ENCODE measurements around the gene SMURF2. TPM values are rescaled to one million over a fixed set of nuclear protein-coding genes. Genes with fewer than 3 reads are reported as not detected.
A peak's percentile ranks its signal among the peaks of the same experiment; 100 is the strongest.

The SMURF2 gene
- polyA plus RNA-seq, 2 of the 4 experiments (the other 2 are of a cell fraction), result 16.7 to 26.3 TPM

- FAIRE-seq, result no peak
These were observed 110.6 kb downstream of the SMURF2 start for GRCh38 chr17:64551461-64551860.

DNA sequence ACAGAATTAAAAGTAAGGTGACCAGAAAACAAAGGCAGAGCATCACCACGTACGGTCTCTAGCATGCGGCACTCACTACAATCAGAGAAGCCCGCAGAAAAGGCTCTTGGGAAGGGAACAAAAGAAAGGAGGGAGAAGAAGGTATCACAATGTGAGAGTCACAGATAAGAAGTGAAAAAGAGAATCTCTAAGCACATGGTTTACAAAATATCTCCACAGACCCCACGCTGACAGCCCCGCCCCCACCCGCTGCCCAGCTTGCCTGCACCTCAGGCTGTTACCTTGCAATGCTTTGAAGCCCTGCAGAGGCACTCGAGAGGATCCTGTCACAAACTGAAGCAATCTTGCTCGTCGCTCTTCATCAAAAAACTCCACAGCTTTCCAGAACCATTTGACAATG lies 114.8 kb downstream of the SMURF2 start:
- CTCF ChIA-PET, result interaction anchor here (0.7 to 2.1 kb wide), 11 partner anchors 10 to 190 kb away, joined by 3 to 11 read pairs (median 4); no protein-coding TSS in a partner anchor
- POLR2A ChIA-PET, result interaction anchor here (0.7 kb wide), 1 partner anchor 192 kb away, joined by 3 read pairs; no protein-coding TSS in a partner anchor
- FAIRE-seq, result no peak

More at GRCh38 chr17:64551461-64551860, 110.6 kb downstream of the SMURF2 start:
- Histone ChIP-seq H3K27ac (no peak overlapping the region), H3K4me1 (no peaks in the 10 kb centered on the region), H3K4me2 (no peak overlapping the region), H3K4me3 (no peak overlapping the region), H3K9me3 (no peaks in the 10 kb centered on the region)
- CTCF ChIA-PET, result no interaction called here
- TF ChIP-seq PBX3 (IDR thresholded peaks at IDR 0.05) (no peak), MAX (IDR thresholded peaks at IDR 0.05) (no peak), NFE2L2 (conservative IDR thresholded peaks at IDR 0.05; ENCODE audit: low read length) (no peak), JUN (IDR thresholded peaks at IDR 0.05) (no peak), BCL3 (IDR thresholded peaks at IDR 0.05) (no peak), BHLHE40 (IDR thresholded peaks at IDR 0.05; ENCODE audit: low read depth, low read length) (no peak), MAZ (IDR thresholded peaks at IDR 0.05; ENCODE audit: borderline replicate concordance, low read depth, low read length) (no peak), POLR2A (IDR thresholded peaks at IDR 0.05; ENCODE audit: low read length) (no peak), RFX5 (IDR thresholded peaks at IDR 0.05) (no peak), RARB (CRISPR knock-in tag; IDR thresholded peaks at IDR 0.05) (no peak), NPAS2 (CRISPR knock-in tag; IDR thresholded peaks at IDR 0.05; ENCODE audit: borderline replicate concordance) (no peak), RAD21 (conservative IDR thresholded peaks at IDR 0.05 in 1 of 2, IDR thresholded peaks at IDR 0.05 in 1 of 2) (no peak), ZNF302 (CRISPR knock-in tag; IDR thresholded peaks at IDR 0.05) (no peak)
- TF ChIP-seq, protein P1, sequence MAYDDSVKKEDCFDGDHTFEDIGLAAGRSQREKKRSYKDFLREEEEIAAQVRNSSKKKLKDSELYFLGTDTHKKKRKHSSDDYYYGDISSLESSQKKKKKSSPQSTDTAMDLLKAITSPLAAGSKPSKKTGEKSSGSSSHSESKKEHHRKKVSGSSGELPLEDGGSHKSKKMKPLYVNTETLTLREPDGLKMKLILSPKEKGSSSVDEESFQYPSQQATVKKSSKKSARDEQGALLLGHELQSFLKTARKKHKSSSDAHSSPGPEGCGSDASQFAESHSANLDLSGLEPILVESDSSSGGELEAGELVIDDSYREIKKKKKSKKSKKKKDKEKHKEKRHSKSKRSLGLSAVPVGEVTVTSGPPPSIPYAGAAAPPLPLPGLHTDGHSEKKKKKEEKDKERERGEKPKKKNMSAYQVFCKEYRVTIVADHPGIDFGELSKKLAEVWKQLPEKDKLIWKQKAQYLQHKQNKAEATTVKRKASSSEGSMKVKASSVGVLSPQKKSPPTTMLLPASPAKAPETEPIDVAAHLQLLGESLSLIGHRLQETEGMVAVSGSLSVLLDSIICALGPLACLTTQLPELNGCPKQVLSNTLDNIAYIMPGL (CRISPR knock-in tag; IDR thresholded peaks at IDR 0.05; ENCODE audit: borderline replicate concordance), result no peak
- ATAC-seq, result no peak
- DNase-seq (ENCODE audit: low read depth in 1 of 2, low spot score in 1 of 2), result no peak
- 94% methylated on average over 5 of the region's 5 CpGs for WGBS (ENCODE audit: missing lambda C conversion rate)
- POLR2A ChIA-PET, result no interaction called here

GRCh38 chr17:64546716-64547115 lies 115.4 kb downstream of the SMURF2 start:
- no peak overlapping the region for H3K4me2 ChIP-seq
- H3K27ac ChIP-seq, result no peak overlapping the region
- POLR2A ChIA-PET, result no interaction called here

More for the DNA sequence above, 114.8 kb downstream of the SMURF2 start:
- ATAC-seq (0 out of 6 replicates have a peak, but pooled peaks of 1 of the 2 experiments have one; percentile 32), DNase-seq (ENCODE audit: low read depth in 1 of 2, low spot score in 1 of 2) (no peak)
- H3K27ac ChIP-seq, result no peak overlapping the region
- H3K4me2 ChIP-seq, result no peak overlapping the region
- no peak overlapping the region for H3K4me3 ChIP-seq
- TF ChIP-seq HOXA7 (CRISPR knock-in tag; IDR thresholded peaks at IDR 0.05) (no peak), NPAS2 (CRISPR knock-in tag; IDR thresholded peaks at IDR 0.05; ENCODE audit: borderline replicate concordance) (no peak), ESRRA (IDR thresholded peaks at IDR 0.05; ENCODE audit: borderline replicate concordance, low read length) (no peak), MAZ (IDR thresholded peaks at IDR 0.05; ENCODE audit: borderline replicate concordance, low read depth, low read length) (no peak), EHF (CRISPR knock-in tag; IDR thresholded peaks at IDR 0.05) (no peak), RAD21 (conservative IDR thresholded peaks at IDR 0.05 in 1 of 2, IDR thresholded peaks at IDR 0.05 in 1 of 2) (no peak), CHD2 (IDR thresholded peaks at IDR 0.05; ENCODE audit: low read length, partially characterized antibody) (no peak)
- H3K4me1 ChIP-seq, result no peaks in the 10 kb centered on the region
- H3K9me3 ChIP-seq, result no peaks in the 10 kb centered on the region
- 89% methylated on average over 10 of the region's 10 CpGs for WGBS (ENCODE audit: missing lambda C conversion rate)

More at GRCh38 chr17:64546716-64547115, 115.4 kb downstream of the SMURF2 start:
- WGBS (ENCODE audit: missing lambda C conversion rate), result 93% methylated on average over 7 of the region's 7 CpGs
- H3K9me3 ChIP-seq, result no peaks in the 10 kb centered on the region
- no peak for TF ChIP-seq E2F6 (IDR thresholded peaks at IDR 0.05; ENCODE audit: borderline replicate concordance, low read depth)
- no peak for TF ChIP-seq HOXB13 (CRISPR knock-in tag; IDR thresholded peaks at IDR 0.05; ENCODE audit: low read depth)
- TF ChIP-seq ATOH8 (CRISPR knock-in tag; IDR thresholded peaks at IDR 0.05; ENCODE audit: low read depth), result no peak
- TF ChIP-seq ZSCAN20 (CRISPR knock-in tag; IDR thresholded peaks at IDR 0.05), result no peak
- no peak for TF ChIP-seq BHLHE40 (IDR thresholded peaks at IDR 0.05; ENCODE audit: low read depth, low read length)
- no peak for TF ChIP-seq JUN (IDR thresholded peaks at IDR 0.05)
- no peak for TF ChIP-seq CHD2 (IDR thresholded peaks at IDR 0.05; ENCODE audit: low read length, partially characterized antibody)
- no peak for TF ChIP-seq POLR2A (IDR thresholded peaks at IDR 0.05; ENCODE audit: low read length)
- no peak for TF ChIP-seq HDAC2 (IDR thresholded peaks at IDR 0.05)
- TF ChIP-seq, protein P1 (CRISPR knock-in tag; IDR thresholded peaks at IDR 0.05; ENCODE audit: borderline replicate concordance), result no peak
- no peak for TF ChIP-seq RNF2 (IDR thresholded peaks at IDR 0.05; ENCODE audit: borderline replicate concordance, low read depth)
- no peak for TF ChIP-seq RARB (CRISPR knock-in tag; IDR thresholded peaks at IDR 0.05)
- H3K4me3 ChIP-seq, result no peak overlapping the region
- no peak for DNase-seq (ENCODE audit: low read depth in 1 of 2, low spot score in 1 of 2)
- no peak for FAIRE-seq
- no peaks in the 10 kb centered on the region for H3K4me1 ChIP-seq
- ATAC-seq, result no peak
- CTCF ChIA-PET, result interaction anchor here (0.5 to 1.7 kb wide), 3 partner anchors 16 to 103 kb away, joined by 3 to 7 read pairs (median 4); no protein-coding TSS in a partner anchor
